Testis (tissue), 3 donors: Measurements from ENCODE around the gene ERF. TPM values are rescaled to one million over a fixed set of nuclear protein-coding genes. Genes with fewer than 3 reads are reported as not detected.

Experiments used
- DNase-seq: peaks from one replicate; pipeline ENCODE4 v3.0.0-alpha.2; 2019
- H3K27ac ChIP-seq, 2 donors: fragments of 200-600 bp; sonication (generic); one replicate each; pipeline ENCODE4 v1.5.1; 2019
- H3K27me3 ChIP-seq: fragments of 200-600 bp; sonication (generic); one replicate; pipeline ENCODE4 v1.5.1; 2019
- H3K36me3 ChIP-seq: fragments of 200-600 bp; sonication (generic); one replicate; pipeline ENCODE4 v1.5.1; 2017; ENCODE audit warnings: low read depth; ENCODE audit errors: missing control alignments
- H3K4me1 ChIP-seq: fragments of 200-600 bp; sonication (generic); one replicate; pipeline ENCODE4 v1.5.1; 2019
- H3K4me3 ChIP-seq, 2 donors: fragments of 200-600 bp; sonication (generic); one replicate each; pipeline ENCODE4 v1.5.1; 2017 to 2019
- H3K9me3 ChIP-seq: fragments of 200-600 bp; sonication (generic); one replicate; pipeline ENCODE4 v1.5.1; 2017
- CTCF ChIP-seq, 3 experiments: fragments of 450-650 bp in 2 of 3; fragments of 200-600 bp in 1 of 3; sonication (generic) in 1 of 3; IDR thresholded peaks; one replicate each; pipeline ENCODE4 v1.5.1; 2016 to 2019; ENCODE audit warnings: antibody characterized with exemption in 3 of 3, mild to moderate bottlenecking in 2 of 3, moderate library complexity in 1 of 3
- POLR2A ChIP-seq: fragments of 450-650 bp; IDR thresholded peaks from one replicate; pipeline ENCODE4 v1.6.1; 2017; ENCODE audit warnings: antibody characterized with exemption, mild to moderate bottlenecking, moderate library complexity
- WGBS, 2 donors: methylation state at CpG; one replicate each; pipeline ENCODE4 v1.1.5; 2018; 5-methylcytosine and 5-hydroxymethylcytosine counted together
- intact Hi-C: fragments of 100-400 bp; cut with DNase I; formaldehyde crosslinking; loops from one replicate; pipeline ENCODE4 v1.15.1; 2023; ENCODE audit warnings: low total_unique reads
- polyA plus RNA-seq: library from polyadenylated mRNA; stranded (reverse); fragments of 350-450 nt; fragmentation: Illumina TruSeq; extraction: RNeasy Lipid Tissue Mini Kit (QIAGEN cat#74804); gene quantifications from one replicate; pipeline ENCODE4 v1.2.3, GENCODE V29; 2014; ENCODE audit warnings: low read depth, low replicate concordance; ENCODE audit not compliant: insufficient read depth
- total RNA-seq, 2 donors: library from RNA; depleted of rRNA; stranded (reverse); fragments of >200 nt; gene quantifications; one replicate each; pipeline ENCODE4 v1.2.3, GENCODE V29; 2016

ERF gene
- total and polyA plus RNA-seq, 3 donors from 2014 or later = 59.6 to 120 (median 85.4) TPM

- Histone ChIP-seq H3K4me1 (peaks cover 4% of the 10 kb centered on the region), H3K36me3 (no peaks in the 10 kb centered on the region), H3K4me3 (no peak overlapping the region), H3K27me3 (no peaks in the 10 kb centered on the region), H3K9me3 (no peaks in the 10 kb centered on the region), H3K27ac (no peak overlapping the region)
- DNase-seq = no peak
- TF ChIP-seq POLR2A (no peak), CTCF (IDR thresholded peaks at IDR 0.05) (no peak)
- intact Hi-C loops = no loop called here
- WGBS, 2 donors = 80 to 82% methylated on average over 6 of the region's 6 CpGs
Observed at GRCh38 chr19:42233678-42234292, 21.1 kb downstream of the ERF start.

GRCh38 chr19:42233106-42233505 is 21.8 kb downstream of the ERF start:
- Histone ChIP-seq H3K27ac (no peak overlapping the region), H3K4me3 (no peak overlapping the region), H3K27me3 (no peaks in the 10 kb centered on the region), H3K36me3 (no peaks in the 10 kb centered on the region), H3K9me3 (no peaks in the 10 kb centered on the region), H3K4me1 (peaks cover 4% of the 10 kb centered on the region)
- no peak for TF ChIP-seq POLR2A
- TF ChIP-seq CTCF (IDR thresholded peaks at IDR 0.05) = no peak
- WGBS, 2 donors = 60 to 61% methylated on average over 6 of the region's 7 CpGs
- DNase-seq = no peak
- intact Hi-C loops = no loop called here

- no peaks in the 10 kb centered on the region for H3K9me3 ChIP-seq
- H3K27ac ChIP-seq = no peak overlapping the region
- H3K4me3 ChIP-seq = no peak overlapping the region
- no peaks in the 10 kb centered on the region for H3K36me3 ChIP-seq
- WGBS, 2 donors = 93 to 97% methylated on average over 9 to 10 of the region's 10 CpGs
- no peaks in the 10 kb centered on the region for H3K27me3 ChIP-seq
- TF ChIP-seq CTCF (IDR thresholded peaks at IDR 0.05) (no peak), POLR2A (no peak)
- intact Hi-C loops = no loop called here
- H3K4me1 ChIP-seq = peaks cover 4% of the 10 kb centered on the region
- DNase-seq = no peak
Observed at GRCh38 chr19:42232435-42232834, 22.5 kb downstream of the ERF start.

- 68 to 78% methylated on average over 4 of the region's 4 CpGs for WGBS, 2 donors
- TF ChIP-seq POLR2A = no peak
- no peak for TF ChIP-seq CTCF (IDR thresholded peaks at IDR 0.05)
- Histone ChIP-seq H3K4me1 (peaks cover 4% of the 10 kb centered on the region), H3K27me3 (no peaks in the 10 kb centered on the region), H3K36me3 (no peaks in the 10 kb centered on the region), H3K27ac (no peak overlapping the region), H3K9me3 (no peaks in the 10 kb centered on the region), H3K4me3 (no peak overlapping the region)
- DNase-seq = no peak
- intact Hi-C loops = no loop called here
Observed at GRCh38 chr19:42230571-42230970, 24.4 kb downstream of the ERF start.

- DNase-seq = no peak
- intact Hi-C loops = no loop called here
- TF ChIP-seq CTCF (IDR thresholded peaks at IDR 0.05) (no peak), POLR2A (no peak)
- H3K9me3 ChIP-seq = no peaks in the 10 kb centered on the region
- H3K27me3 ChIP-seq = no peaks in the 10 kb centered on the region
- 50 to 55% methylated on average over 6 to 8 of the region's 8 CpGs for WGBS, 2 donors
- H3K4me1 ChIP-seq = peaks cover 4% of the 10 kb centered on the region
- no peak overlapping the region for H3K4me3 ChIP-seq
- H3K27ac ChIP-seq = no peak overlapping the region
- H3K36me3 ChIP-seq = no peaks in the 10 kb centered on the region
Observed at GRCh38 chr19:42229855-42230351, 25.0 kb downstream of the ERF start.
